Testis (tissue), 2 donors: Measurements from ENCODE around the gene SLC22A1.

ENCODE experiments used
- POLR2A ChIP-seq: fragments of 450-650 bp; IDR thresholded peaks from one replicate; pipeline ENCODE4 v1.6.1; 2017; ENCODE audit warnings: antibody characterized with exemption, mild to moderate bottlenecking, moderate library complexity
- TF ChIP-seq, protein P1 (sequence below), 3 experiments: fragments of 450-650 bp in 2 of 3; fragments of 200-600 bp in 1 of 3; sonication (generic) in 1 of 3; IDR thresholded peaks; one replicate each; pipeline ENCODE4 v1.5.1; 2016 to 2019; ENCODE audit warnings: antibody characterized with exemption in 3 of 3, mild to moderate bottlenecking in 2 of 3, moderate library complexity in 1 of 3

DNA sequence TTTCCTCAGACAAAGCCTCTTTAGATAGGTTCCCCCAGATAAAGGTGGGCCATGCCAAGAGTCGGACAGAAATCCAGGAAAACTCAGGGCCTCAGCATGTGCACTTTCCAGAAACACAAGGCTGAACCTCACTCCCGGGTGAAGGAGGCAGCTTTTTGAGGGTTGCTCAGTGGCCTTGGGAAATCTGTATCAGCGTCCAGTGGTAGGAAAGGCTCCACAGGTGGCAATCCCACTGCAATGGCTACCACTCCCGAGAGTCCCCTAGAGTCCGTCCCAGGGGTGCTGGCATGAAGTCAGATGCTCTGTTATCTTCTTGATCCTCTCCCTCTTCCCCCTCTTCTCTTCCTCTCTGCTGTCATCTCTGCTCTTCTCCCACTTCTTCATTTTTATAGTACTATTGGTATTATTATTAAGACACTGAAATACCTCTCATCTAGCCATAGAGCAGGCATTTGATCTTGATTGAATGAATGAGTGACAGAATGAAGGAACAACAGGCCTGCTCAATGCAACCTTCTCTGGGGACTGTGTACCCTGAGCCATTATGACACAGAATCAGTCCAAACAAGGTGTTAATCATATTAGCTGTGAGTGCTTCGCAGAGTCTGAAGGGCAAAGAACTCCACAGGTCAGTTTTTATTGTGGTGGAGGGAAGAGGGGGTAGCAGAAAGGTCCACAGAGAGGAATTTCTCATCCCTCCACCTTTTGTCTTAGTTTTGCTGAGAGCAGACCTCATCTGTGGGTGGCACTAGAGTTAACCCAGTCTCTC is 13.3 kb downstream of the SLC22A1 start:
- TF ChIP-seq POLR2A, result no peak
- TF ChIP-seq, protein P1, sequence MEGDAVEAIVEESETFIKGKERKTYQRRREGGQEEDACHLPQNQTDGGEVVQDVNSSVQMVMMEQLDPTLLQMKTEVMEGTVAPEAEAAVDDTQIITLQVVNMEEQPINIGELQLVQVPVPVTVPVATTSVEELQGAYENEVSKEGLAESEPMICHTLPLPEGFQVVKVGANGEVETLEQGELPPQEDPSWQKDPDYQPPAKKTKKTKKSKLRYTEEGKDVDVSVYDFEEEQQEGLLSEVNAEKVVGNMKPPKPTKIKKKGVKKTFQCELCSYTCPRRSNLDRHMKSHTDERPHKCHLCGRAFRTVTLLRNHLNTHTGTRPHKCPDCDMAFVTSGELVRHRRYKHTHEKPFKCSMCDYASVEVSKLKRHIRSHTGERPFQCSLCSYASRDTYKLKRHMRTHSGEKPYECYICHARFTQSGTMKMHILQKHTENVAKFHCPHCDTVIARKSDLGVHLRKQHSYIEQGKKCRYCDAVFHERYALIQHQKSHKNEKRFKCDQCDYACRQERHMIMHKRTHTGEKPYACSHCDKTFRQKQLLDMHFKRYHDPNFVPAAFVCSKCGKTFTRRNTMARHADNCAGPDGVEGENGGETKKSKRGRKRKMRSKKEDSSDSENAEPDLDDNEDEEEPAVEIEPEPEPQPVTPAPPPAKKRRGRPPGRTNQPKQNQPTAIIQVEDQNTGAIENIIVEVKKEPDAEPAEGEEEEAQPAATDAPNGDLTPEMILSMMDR (IDR thresholded peaks at IDR 0.05), result no peak
